Ishikawa (cell line): Measurements from ENCODE around the gene TAF1A.

Experiments
- CEBPB ChIP-seq: IDR thresholded peaks from 2 replicates; pipeline ENCODE4 v1.6.1; 2012
- CREB1 ChIP-seq: IDR thresholded peaks from 2 replicates; pipeline ENCODE4 v1.6.1; 2012; ENCODE audit warnings: low read depth
- EGR1 ChIP-seq: IDR thresholded peaks from 2 replicates; pipeline ENCODE4 v1.6.1; 2012
- EP300 ChIP-seq: IDR thresholded peaks from 2 replicates; pipeline ENCODE4 v1.6.1; 2012; ENCODE audit warnings: borderline replicate concordance
- FOXM1 ChIP-seq: IDR thresholded peaks from 2 replicates; pipeline ENCODE4 v1.6.1; 2012; ENCODE audit warnings: low read depth, borderline replicate concordance
- MAX ChIP-seq: IDR thresholded peaks from 2 replicates; pipeline ENCODE4 v1.6.1; 2012
- NFIC ChIP-seq: IDR thresholded peaks from 2 replicates; pipeline ENCODE4 v1.6.1; 2012
- RAD21 ChIP-seq: IDR thresholded peaks from 2 replicates; pipeline ENCODE4 v1.6.1; 2012; ENCODE audit warnings: low read depth
- TAF1 ChIP-seq: IDR thresholded peaks from 2 replicates; pipeline ENCODE4 v1.6.1; 2012; ENCODE audit warnings: low read depth, mild to moderate bottlenecking
- TCF12 ChIP-seq: IDR thresholded peaks from 2 replicates; pipeline ENCODE4 v1.6.1; 2012; ENCODE audit warnings: low read depth
- TEAD4 ChIP-seq: IDR thresholded peaks from 2 replicates; pipeline ENCODE4 v1.6.1; 2012
- USF1 ChIP-seq: IDR thresholded peaks from 2 replicates; pipeline ENCODE4 v1.6.1; 2012
- YY1 ChIP-seq: IDR thresholded peaks from 2 replicates; pipeline ENCODE4 v1.6.1; 2012; ENCODE audit warnings: low read depth
- ZBTB7A ChIP-seq: IDR thresholded peaks from 2 replicates; pipeline ENCODE4 v1.6.1; 2012; ENCODE audit warnings: low read depth
- TF ChIP-seq, protein P1 (sequence below): IDR thresholded peaks from 2 replicates; pipeline ENCODE4 v1.6.1; 2012; ENCODE audit warnings: low read depth, mild to moderate bottlenecking

Gene TAF1A

GRCh38 chr1:222561656-222562055 is 28.1 kb downstream of the TAF1A start:
- TF ChIP-seq YY1 (no peak), EGR1 (no peak), TEAD4 (no peak), NFIC (no peak), CREB1 (no peak), RAD21 (no peak), EP300 (no peak), MAX (no peak), CEBPB (no peak), TAF1 (no peak), ZBTB7A (no peak), TCF12 (no peak)
- TF ChIP-seq, protein P1, sequence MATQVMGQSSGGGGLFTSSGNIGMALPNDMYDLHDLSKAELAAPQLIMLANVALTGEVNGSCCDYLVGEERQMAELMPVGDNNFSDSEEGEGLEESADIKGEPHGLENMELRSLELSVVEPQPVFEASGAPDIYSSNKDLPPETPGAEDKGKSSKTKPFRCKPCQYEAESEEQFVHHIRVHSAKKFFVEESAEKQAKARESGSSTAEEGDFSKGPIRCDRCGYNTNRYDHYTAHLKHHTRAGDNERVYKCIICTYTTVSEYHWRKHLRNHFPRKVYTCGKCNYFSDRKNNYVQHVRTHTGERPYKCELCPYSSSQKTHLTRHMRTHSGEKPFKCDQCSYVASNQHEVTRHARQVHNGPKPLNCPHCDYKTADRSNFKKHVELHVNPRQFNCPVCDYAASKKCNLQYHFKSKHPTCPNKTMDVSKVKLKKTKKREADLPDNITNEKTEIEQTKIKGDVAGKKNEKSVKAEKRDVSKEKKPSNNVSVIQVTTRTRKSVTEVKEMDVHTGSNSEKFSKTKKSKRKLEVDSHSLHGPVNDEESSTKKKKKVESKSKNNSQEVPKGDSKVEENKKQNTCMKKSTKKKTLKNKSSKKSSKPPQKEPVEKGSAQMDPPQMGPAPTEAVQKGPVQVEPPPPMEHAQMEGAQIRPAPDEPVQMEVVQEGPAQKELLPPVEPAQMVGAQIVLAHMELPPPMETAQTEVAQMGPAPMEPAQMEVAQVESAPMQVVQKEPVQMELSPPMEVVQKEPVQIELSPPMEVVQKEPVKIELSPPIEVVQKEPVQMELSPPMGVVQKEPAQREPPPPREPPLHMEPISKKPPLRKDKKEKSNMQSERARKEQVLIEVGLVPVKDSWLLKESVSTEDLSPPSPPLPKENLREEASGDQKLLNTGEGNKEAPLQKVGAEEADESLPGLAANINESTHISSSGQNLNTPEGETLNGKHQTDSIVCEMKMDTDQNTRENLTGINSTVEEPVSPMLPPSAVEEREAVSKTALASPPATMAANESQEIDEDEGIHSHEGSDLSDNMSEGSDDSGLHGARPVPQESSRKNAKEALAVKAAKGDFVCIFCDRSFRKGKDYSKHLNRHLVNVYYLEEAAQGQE = no peak

GRCh38 chr1:222557574-222557973 is 32.2 kb downstream of the TAF1A start:
- TF ChIP-seq TCF12 (no peak), FOXM1 (no peak)

DNA sequence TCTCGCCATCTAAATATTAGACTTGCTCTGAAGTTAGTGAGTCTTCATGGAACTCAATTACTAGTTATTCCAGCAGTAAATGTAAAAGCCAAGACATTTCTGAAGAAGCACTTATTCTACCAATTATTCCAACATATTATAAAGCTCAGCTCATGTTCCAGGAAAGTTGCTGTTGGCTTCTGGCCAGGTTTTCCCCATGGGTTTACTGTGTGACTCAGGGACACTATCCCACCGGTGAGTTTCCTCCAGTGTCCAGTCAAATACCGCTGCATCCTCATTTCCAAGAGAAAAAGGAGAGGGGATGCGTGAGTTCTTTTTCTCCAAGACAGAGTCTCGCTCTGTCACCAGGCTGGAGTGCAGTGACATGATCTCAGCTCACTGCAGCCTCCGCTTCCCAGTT is 32.6 kb downstream of the TAF1A start:
- TF ChIP-seq TEAD4 = no peak
- no peak for TF ChIP-seq CEBPB
- TF ChIP-seq, protein P1 = no peak

GRCh38 chr1:222555992-222556615 is 33.6 kb downstream of the TAF1A start:
- TF ChIP-seq TEAD4 (no peak), TAF1 (no peak), USF1 (no peak), RAD21 (no peak), CREB1 (no peak)
- TF ChIP-seq, protein P1 = no peak

DNA sequence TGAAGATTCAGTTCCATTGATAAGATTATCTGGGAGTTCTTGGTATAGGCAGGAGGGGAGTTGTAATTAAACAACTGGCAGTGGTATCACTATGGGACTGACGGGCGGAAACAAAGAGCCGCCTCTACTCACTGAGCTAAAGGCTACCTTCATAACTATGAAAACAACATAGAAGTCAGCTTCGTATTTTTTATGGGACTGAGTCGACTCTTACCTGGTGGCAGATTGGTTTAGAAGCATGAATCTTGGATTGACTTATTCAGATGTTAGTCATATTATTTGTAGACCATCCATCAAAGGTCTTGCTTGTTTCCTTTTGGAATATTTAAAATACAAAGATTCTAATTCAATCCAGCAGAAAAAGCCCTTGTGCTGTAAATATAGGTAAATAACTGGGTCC is 35.6 kb downstream of the TAF1A start:
- no peak for TF ChIP-seq MAX
- no peak for TF ChIP-seq TEAD4
- no peak for TF ChIP-seq EGR1
- TF ChIP-seq, protein P1 = no peak
- TF ChIP-seq USF1 = no peak
- no peak for TF ChIP-seq NFIC
- TF ChIP-seq TAF1 = no peak
- no peak for TF ChIP-seq YY1
- TF ChIP-seq FOXM1 = no peak
- no peak for TF ChIP-seq CREB1
- no peak for TF ChIP-seq ZBTB7A
- no peak for TF ChIP-seq CEBPB
- no peak for TF ChIP-seq EP300
